Esophagus muscularis mucosa (tissue), 4 donors: ENCODE results near the gene GRPEL2. TPM values are rescaled to one million over a fixed set of nuclear protein-coding genes. Genes with fewer than 3 reads are reported as not detected.

Source experiments
- DNase-seq: peaks from one replicate; pipeline ENCODE4 v3.0.0-alpha.2; 2017; ENCODE audit errors: extremely low spot score
- H3K27ac ChIP-seq, 4 donors: fragments of 200-600 bp; sonication (generic); replicated peaks in 1 of 4; 1 replicate in 3 of 4; 2 replicates in 1 of 4; pipeline ENCODE4 v1.5.1; 2016 to 2019; ENCODE audit warnings: mild to moderate bottlenecking in 1 of 4
- H3K27me3 ChIP-seq, 4 donors: fragments of 200-600 bp; sonication (generic); one replicate each; pipeline versions ENCODE4 v1.5.1 to v1.6.0; 2016 to 2019
- H3K36me3 ChIP-seq, 4 donors: fragments of 200-600 bp; sonication (generic); one replicate each; pipeline ENCODE4 v1.5.1; 2016 to 2019
- H3K4me1 ChIP-seq, 4 donors: fragments of 200-600 bp; sonication (generic); one replicate each; pipeline ENCODE4 v1.5.1; 2016 to 2019
- H3K4me3 ChIP-seq, 4 donors: fragments of 200-600 bp; sonication (generic); 1 replicate in 2 of 4; 2 replicates in 2 of 4; pipeline ENCODE4 v1.5.1; 2016 to 2019; ENCODE audit warnings: mild to moderate bottlenecking in 4 of 4, moderate library complexity in 1 of 4
- H3K9me3 ChIP-seq, 4 donors: fragments of 200-600 bp; sonication (generic); 1 replicate in 3 of 4; 2 replicates in 1 of 4; pipeline ENCODE4 v1.5.1; 2016 to 2019
- EP300 ChIP-seq: sonication (generic); formaldehyde crosslinking; IDR thresholded peaks from one replicate; pipeline ENCODE4 v1.6.1; 2017; ENCODE audit warnings: antibody characterized with exemption
- POLR2A ChIP-seq: fragments of 450-650 bp; IDR thresholded peaks from one replicate; pipeline ENCODE4 v1.6.1; 2017; ENCODE audit warnings: antibody characterized with exemption, moderate library complexity, mild to moderate bottlenecking, low read depth
- POLR2AphosphoS5 ChIP-seq, 2 donors: sonication (generic); formaldehyde crosslinking; IDR thresholded peaks; one replicate each; pipeline ENCODE4 v1.6.1; 2017; ENCODE audit warnings: antibody characterized with exemption in 2 of 2
- WGBS: methylation state at CpG from one replicate; pipeline ENCODE4 v1.1.5; 2018; 5-methylcytosine and 5-hydroxymethylcytosine counted together
- intact Hi-C: fragments of 100-400 bp; cut with DNase I; formaldehyde crosslinking; loops from one replicate; pipeline ENCODE4 v1.15.1; 2023
- total RNA-seq, 4 donors: library from RNA; depleted of rRNA; stranded (reverse); fragments of >200 nt; gene quantifications; one replicate each; pipeline versions ENCODE4 v1.1.0 to v1.2.1, GENCODE V29; 2016
- TF ChIP-seq, protein P1 (sequence below), 3 experiments: fragments of 200-600 bp in 2 of 3; fragments of 450-650 bp in 1 of 3; sonication (generic) in 2 of 3; IDR thresholded peaks; one replicate each; pipeline ENCODE4 v1.5.1; 2017 to 2019; ENCODE audit warnings: antibody characterized with exemption in 3 of 3, mild to moderate bottlenecking in 2 of 3, moderate library complexity in 1 of 3

The GRPEL2 gene
- total RNA-seq, 4 donors from 2014 or later: 7.8 to 14.9 (median 8.7) TPM

GRCh38 chr5:149364719-149365118, 19.4 kb downstream of the GRPEL2 start:
- TF ChIP-seq, protein P1, sequence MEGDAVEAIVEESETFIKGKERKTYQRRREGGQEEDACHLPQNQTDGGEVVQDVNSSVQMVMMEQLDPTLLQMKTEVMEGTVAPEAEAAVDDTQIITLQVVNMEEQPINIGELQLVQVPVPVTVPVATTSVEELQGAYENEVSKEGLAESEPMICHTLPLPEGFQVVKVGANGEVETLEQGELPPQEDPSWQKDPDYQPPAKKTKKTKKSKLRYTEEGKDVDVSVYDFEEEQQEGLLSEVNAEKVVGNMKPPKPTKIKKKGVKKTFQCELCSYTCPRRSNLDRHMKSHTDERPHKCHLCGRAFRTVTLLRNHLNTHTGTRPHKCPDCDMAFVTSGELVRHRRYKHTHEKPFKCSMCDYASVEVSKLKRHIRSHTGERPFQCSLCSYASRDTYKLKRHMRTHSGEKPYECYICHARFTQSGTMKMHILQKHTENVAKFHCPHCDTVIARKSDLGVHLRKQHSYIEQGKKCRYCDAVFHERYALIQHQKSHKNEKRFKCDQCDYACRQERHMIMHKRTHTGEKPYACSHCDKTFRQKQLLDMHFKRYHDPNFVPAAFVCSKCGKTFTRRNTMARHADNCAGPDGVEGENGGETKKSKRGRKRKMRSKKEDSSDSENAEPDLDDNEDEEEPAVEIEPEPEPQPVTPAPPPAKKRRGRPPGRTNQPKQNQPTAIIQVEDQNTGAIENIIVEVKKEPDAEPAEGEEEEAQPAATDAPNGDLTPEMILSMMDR (IDR thresholded peaks at IDR 0.05): no peak
- TF ChIP-seq POLR2AphosphoS5 (IDR thresholded peaks at IDR 0.05): no peak
- TF ChIP-seq EP300: no peak
- no peak for TF ChIP-seq POLR2A
- H3K27me3 ChIP-seq: no peaks in the 10 kb centered on the region
- no peaks in the 10 kb centered on the region for H3K36me3 ChIP-seq
- 95% methylated on average over 2 of the region's 2 CpGs for WGBS
- no peak overlapping the region for H3K27ac ChIP-seq
- no peak for DNase-seq
- no peaks in the 10 kb centered on the region for H3K9me3 ChIP-seq
- no peak overlapping the region for H3K4me3 ChIP-seq
- intact Hi-C loops: loop anchor here (5.0 kb wide), 3 partner anchors 47 to 203 kb away; no protein-coding TSS in a partner anchor
- peaks cover 5 to 17% (median 16%) of the 10 kb centered on the region in 4 donors for H3K4me1 ChIP-seq

- intact Hi-C loops: loop anchor here (5.0 kb wide), 3 partner anchors 48 to 202 kb away; no protein-coding TSS in a partner anchor
- Histone ChIP-seq H3K4me1 (peaks cover 5 to 24% (median 16%) of the 10 kb centered on the region in 4 donors), H3K36me3 (no peaks in the 10 kb centered on the region), H3K27ac (no peak overlapping the region), H3K4me3 (no peak overlapping the region), H3K27me3 (no peaks in the 10 kb centered on the region), H3K9me3 (no peaks in the 10 kb centered on the region)
- WGBS: 93% methylated on average over 6 of the region's 6 CpGs
- TF ChIP-seq, protein P1 (IDR thresholded peaks at IDR 0.05): no peak
- TF ChIP-seq EP300 (no peak), POLR2AphosphoS5 (IDR thresholded peaks at IDR 0.05) (no peak), POLR2A (no peak)
- no peak for DNase-seq
These were observed 20.1 kb downstream of the GRPEL2 start for GRCh38 chr5:149365418-149365817.

GRCh38 chr5:149366169-149366729, 20.9 kb downstream of the GRPEL2 start:
- no peaks in the 10 kb centered on the region for H3K36me3 ChIP-seq
- TF ChIP-seq, protein P1 (IDR thresholded peaks at IDR 0.05): no peak
- TF ChIP-seq POLR2A: no peak
- TF ChIP-seq EP300: no peak
- TF ChIP-seq POLR2AphosphoS5 (IDR thresholded peaks at IDR 0.05): no peak
- H3K9me3 ChIP-seq: no peaks in the 10 kb centered on the region
- intact Hi-C loops: loop anchor here (5.0 kb wide), 3 partner anchors 49 to 201 kb away; no protein-coding TSS in a partner anchor
- no peak overlapping the region for H3K4me3 ChIP-seq
- 67% methylated on average over 1 of the region's 1 CpG for WGBS
- no peak for DNase-seq
- no peaks in the 10 kb centered on the region for H3K27me3 ChIP-seq
- H3K4me1 ChIP-seq: peaks cover 12 to 32% (median 23%) of the 10 kb centered on the region in 4 donors
- no peak overlapping the region for H3K27ac ChIP-seq

GRCh38 chr5:149367249-149367971, 22.1 kb downstream of the GRPEL2 start:
- no peaks in the 10 kb centered on the region for H3K27me3 ChIP-seq
- H3K4me3 ChIP-seq: peak overlapping the region; percentile 13 to 24 (median 14)
- intact Hi-C loops: loop anchor here (5.0 kb wide), 3 partner anchors 50 to 200 kb away; no protein-coding TSS in a partner anchor
- H3K4me1 ChIP-seq: peaks cover 16 to 44% (median 35%) of the 10 kb centered on the region in 4 donors
- no peak for DNase-seq
- H3K9me3 ChIP-seq: no peaks in the 10 kb centered on the region
- TF ChIP-seq EP300 (no peak), POLR2A (no peak), POLR2AphosphoS5 (IDR thresholded peaks at IDR 0.05) (peak; percentile 38 to 49)
- TF ChIP-seq, protein P1 (IDR thresholded peaks at IDR 0.05): peak; percentile 74 to 87 (median 77)
- no peaks in the 10 kb centered on the region for H3K36me3 ChIP-seq
- 54% methylated on average over 8 of the region's 14 CpGs for WGBS
- peak overlapping the region; percentile 62 to 97 (median 68) for H3K27ac ChIP-seq
